NCI-H510A (cell line): ENCODE data around the gene NPSR1.
"Not testable (repeated sequence)": the region's sequence is repeated elsewhere in the genome, so short reads cannot be mapped to it uniquely, and the experiment has no call there.

Experiments used
- DNase-seq: peaks from one replicate; lab custom pipeline; 2025; lab: John Stamatoyannopoulos, UW

NPSR1 gene

DNA sequence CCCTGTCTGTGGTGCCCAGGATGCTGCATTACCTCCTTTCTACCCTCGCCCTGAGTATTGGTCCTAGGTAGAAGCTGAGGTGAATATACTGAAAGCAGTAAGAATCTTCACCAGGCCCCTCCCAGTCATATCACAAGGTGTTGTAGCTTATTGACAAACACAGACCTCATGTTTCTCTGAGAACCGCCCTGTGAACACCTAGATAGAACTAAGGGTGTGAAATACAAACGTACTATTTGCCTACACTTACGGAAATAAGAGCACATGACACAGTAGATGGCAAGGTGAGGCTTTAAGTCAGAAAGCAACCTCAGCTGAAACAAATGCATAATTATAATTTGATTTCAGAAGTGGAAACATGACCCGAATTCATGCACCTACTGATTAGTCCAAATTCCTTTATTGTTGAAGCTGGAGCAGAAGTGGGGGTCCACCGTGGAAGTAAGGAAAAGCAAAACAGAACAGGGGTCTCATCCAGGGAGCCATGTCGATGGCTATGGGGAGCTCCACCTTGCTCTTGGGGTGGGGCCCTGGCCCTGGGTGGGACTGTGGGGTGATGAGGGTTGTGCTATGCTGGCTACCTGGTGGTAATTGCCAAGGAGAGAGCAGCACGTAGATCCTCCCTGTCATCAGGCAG is at the start of gene NPSR1:
TSS of gene NPSR1 (plus strand) at position 587 of the 637 bp plus-strand sequence. CDS start 195 bp downstream, outside the sequence.
- no peak for DNase-seq

DNA sequence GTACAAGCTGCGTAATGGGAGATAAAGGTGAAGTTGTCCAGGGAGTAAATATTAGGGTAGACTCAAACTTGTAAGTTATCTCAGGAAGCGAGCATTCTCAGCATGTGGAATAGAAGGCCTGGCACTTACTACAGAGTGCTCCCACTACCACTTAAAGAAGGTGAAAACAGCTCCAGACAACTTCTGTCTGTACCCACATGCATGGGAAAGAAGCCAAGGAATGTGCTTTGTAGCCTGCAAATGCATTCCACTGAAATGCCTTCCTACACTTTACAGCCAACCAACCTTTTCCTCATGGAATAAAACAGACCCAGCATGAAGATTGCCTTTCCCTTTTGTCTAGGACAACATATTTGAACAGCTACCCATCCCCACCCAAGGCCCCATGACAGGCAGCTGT is 45.4 kb upstream of the NPSR1 start:
- DNase-seq, result no peak

DNA sequence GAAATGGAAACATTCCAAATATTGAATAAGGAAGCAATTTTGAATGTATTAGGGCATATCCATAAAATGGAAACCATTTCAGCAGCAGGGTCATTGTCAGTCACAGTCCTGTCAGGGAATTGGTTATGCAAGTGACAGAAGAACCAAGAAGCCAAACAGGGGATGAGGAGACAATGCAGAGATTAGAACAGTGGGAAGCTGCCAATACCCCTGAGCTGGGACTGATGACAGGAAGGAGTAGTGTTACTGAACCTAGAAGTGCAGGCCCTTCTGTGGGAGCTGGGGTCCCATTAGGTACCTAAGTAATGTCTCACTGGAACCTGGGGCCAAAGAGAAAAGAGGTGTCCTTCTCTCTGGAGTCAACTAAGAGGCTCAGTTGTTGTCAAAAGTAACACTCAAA is 37.6 kb upstream of the NPSR1 start:
- DNase-seq, result no peak

GRCh38 chr7:34622182-34622581 is 35.8 kb upstream of the NPSR1 start:
- DNase-seq, result no peak

- no peak for DNase-seq
These were observed 35.2 kb upstream of the NPSR1 start for GRCh38 chr7:34622771-34623250.

DNA sequence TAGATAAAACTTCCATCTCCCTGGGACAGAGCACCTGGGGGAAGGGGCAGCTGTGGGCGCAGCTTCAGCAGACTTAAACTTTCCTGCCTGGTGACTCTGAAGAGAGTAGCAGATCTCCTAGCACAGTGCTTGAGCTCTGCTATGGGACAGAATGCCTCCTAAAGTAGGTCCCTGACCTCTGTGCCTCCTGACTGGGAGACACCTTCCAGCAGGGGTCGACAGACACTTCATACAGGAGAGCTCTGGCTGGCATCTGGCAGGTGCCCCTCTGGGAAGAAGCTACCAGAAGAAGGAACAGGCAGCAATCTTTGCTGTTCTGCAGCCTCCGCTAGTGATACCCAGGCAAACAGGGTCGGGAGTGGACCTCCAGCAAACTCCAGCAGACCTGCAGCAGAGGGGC is 29.4 kb upstream of the NPSR1 start:
- DNase-seq, result not testable (repeated sequence)

DNA sequence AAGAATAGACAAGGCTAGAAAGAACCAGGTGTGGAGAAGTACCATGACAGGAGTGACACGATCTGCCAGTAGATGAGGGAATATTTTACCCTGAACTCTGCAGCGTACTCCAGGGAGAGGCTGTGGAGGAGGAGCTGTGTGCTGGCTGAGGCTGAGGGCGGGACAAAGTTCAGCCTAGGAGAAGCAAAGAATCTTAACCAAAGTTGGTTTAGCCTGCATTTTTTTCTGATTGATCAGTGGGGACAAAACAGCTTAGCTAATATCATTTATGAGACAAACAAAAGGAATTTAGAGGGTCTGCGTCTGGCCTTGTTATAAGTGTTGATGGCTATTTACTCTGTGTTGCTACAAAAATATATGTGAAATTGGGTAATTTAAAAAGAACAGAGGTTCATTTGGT is 5.2 kb upstream of the NPSR1 start:
- no peak for DNase-seq

DNA sequence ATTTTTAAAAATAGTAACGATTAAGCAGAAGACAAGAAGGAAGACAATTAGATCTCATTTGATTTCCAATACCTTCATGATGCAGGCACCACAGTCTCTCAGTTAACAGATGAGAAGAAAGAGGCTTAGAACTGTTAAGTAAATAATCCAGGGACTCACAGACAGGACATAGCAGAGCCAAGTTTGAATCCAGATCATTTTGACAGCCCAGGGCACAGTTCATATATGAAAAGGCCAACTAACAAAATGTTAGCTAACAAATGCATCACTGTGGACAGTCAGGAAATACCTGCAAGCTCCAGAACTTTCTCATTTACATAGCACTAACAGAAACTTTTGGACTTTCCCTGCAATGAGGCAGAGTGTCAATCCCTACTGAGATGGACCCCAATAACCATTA is 4.2 kb upstream of the NPSR1 start:
- no peak for DNase-seq

GRCh38 chr7:34655384-34655783 is 2.6 kb upstream of the NPSR1 start:
- no peak for DNase-seq

DNA sequence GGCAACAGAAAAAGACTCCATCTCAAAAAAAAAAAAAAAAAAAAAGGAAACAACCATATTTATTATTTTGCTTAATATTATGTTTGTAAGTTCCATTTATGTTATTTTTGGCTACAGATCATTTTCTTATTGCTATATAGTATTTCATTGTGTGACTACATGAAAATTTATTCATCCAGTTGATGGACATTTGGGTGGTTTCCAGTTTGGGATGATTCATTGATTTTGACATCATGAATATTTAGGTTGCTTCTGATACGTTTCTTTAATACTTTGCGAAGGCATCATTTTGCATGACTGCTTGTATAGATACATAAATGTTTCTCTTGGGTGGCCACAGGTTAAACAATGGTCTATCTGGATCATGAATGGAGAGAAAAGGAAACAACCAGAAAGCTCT is 2.0 kb upstream of the NPSR1 start:
- DNase-seq, result no peak

- DNase-seq, result no peak
These were observed 1.6 kb downstream of the NPSR1 start for GRCh38 chr7:34659472-34660075.

DNA sequence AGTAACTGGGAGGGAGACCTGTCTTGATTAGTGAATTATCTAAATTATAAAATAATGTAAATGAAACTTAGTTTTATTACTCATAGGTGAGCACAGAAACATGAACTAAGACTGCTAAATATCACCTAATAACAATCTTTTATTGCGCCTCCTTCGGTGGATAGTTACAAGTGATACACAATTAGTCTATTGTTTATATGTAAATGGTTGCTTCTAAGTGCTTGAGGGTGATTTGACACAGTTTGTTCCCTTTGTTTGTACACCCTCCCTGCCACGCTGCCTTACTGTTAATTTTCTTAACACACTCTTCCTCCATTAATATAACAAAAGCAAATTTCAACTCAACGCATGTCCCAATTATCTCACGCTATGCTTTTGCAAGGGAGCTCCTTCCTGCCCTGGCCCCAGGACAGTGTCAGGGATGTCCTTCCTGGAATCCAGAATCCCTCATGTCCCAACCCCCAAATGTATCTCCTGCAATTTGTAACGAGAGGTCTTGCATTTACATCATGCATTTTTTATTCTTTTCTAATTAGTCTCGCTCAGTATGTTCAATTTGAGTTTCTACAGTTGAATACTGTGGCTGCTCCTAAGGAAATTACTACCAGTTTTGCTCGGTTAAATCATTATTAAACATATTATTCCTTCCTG is 4.2 kb downstream of the NPSR1 start:
- no peak for DNase-seq

- no peak for DNase-seq
These were observed 6.7 kb downstream of the NPSR1 start for GRCh38 chr7:34664755-34665154.

DNA sequence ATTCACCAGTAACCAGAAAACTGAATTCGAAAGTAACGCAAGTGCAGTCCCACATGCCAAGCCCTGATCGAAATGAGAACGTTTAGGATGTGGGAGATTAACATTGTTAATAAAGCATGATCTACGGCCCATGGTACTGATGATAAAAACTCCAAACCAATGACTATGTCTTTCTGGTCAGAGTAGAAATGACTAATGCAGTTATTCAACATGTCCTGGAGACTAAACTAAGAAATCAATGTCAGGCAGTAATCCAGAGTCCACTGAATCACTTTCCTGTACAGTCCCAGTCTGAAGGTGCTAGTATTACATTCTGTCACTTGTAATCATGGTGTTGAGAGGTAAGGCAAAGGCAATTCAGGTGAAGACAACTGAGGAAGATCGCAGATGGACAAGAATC is 14.4 kb downstream of the NPSR1 start:
- no peak for DNase-seq

- DNase-seq, result no peak
These were observed 15.0 kb downstream of the NPSR1 start for GRCh38 chr7:34673066-34673465.

DNA sequence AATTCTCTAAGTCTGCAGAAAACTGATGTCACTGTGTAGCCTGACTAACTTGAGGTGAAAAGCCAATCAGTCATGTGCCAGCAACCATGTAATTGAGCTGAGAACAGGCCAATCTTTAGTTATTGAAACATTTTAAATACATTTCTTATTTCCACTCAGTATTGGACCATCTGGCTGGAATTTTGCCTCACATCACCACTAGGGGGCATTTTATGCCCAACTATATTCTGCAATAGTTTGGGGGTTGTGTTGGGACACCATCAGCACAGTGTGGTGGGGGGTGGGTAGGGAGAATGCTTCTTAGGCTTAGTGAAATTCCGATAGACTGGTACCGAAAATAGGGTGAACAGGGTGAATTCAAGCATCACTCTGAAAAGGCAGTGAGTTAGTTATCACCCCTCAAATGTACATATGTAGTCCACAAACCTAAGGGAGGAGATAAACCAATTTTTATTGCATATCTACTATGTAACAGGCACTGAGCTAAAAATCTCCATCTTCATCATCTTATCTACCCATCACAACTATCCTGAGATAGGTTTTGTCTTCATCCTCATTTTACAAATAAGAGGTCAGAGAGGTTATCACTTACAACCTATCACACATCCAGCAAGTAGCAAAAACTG is 17.8 kb downstream of the NPSR1 start:
- DNase-seq, result no peak

DNA sequence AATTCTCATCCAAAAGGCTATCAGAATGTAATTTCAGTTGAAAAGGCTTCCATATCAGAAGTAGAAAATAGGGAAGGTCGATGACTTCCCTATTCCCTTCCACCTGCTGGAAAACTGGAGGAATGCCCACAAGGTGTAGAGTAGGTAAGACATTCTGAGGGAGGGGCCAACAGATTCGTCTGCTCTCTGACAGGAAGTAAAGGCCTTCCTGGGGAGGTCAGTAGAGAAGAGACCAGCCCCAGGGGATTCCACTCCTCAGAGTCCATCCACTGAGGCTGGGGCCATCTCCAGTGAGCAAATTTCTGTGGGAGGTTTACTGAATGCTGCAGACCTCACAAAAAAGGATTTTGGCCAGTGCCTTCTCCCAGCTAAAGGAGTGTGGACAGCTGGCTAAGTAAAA is 19.5 kb downstream of the NPSR1 start:
- no peak for DNase-seq

DNA sequence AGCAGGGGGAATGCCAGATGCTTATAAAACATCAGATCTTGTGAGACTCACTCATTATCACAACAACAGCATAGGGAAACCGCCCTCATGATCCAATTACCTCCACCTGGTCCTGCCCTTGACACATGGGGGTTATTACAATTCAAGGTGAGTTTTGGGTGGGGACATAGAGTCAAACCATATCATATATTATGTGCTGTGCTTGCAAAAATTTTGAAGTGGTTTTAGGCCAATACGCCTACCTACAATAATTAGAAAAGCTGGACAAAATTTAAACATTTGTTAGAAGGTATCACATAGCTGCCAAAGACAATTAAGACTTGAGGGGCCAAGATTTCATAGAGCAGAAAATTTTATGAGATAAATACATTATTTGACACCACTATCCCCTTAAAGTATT is 29.5 kb downstream of the NPSR1 start:
- DNase-seq, result no peak

DNA sequence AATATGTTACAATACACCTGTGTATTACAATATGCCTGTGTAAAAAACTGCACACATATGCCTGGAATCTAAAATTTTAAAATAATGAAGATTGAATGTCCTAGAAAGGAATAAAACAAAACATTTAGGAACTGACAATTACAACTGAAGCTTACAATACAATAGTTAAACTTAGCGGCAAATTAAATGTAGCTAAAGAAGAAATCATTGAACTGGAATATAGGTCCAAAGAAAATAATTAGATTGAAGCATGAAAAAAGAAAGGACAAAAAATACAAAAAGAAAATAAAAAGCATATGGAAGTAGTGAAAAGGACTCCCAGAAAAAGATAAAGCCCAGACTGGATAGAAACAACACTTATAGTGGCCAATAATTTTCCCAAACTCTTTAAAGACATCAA is 38.4 kb downstream of the NPSR1 start:
- DNase-seq, result no peak

GRCh38 chr7:34709771-34710170 is 51.8 kb downstream of the NPSR1 start:
- DNase-seq, result no peak

GRCh38 chr7:34718867-34719266 is 60.8 kb downstream of the NPSR1 start:
- DNase-seq, result no peak

DNA sequence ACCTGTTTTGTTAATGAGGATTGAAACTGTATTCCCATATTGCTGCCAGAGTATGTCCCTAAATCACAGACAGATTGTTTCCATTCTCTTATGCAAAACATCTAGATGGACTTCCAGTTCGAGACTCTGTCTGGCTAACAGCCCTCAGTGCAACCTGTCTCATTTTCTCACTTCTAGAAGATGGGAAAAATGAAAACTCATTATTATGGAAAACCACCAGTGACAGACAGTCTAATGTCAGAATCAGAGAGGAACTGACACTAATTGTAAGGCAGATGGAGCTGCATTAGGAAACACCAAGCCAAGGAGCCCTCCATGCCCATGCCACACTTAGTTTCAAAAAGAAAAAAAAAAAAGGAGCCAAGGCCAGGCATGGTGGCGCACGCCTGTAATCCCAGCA is 61.6 kb downstream of the NPSR1 start:
- no peak for DNase-seq

DNA sequence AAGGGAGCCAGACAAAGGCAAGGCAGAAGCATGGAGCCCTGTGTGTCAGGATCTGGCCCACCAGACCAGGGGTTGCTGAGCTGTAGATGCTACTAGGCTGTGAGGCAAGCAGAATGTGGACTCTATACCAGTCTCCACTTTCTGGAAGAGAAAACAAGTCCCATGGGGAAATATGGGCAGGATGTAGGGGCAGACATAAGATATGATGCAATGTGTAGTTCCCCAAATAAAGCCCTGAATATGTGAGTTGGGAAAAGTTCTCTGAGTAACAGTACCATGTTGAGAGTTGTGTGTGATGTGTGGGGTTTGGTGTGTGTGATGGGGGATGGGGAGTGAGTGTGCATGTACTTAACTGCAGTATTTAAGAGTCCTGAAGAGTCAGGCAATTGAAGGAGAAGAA is 62.3 kb downstream of the NPSR1 start:
- no peak for DNase-seq
